Spinal cord (tissue), 10 donors: ENCODE results near the gene SRGN. TPM values are rescaled to one million over a fixed set of nuclear protein-coding genes. Genes with fewer than 3 reads are reported as not detected.

Experiments used
- DNase-seq, 6 donors: peaks; one replicate each; pipeline versions ENCODE4 v3.0.0 to v3.0.0-alpha.2; 2013 to 2015; ENCODE audit warnings: low spot score in 6 of 6, low read depth in 4 of 6
- H3K27ac ChIP-seq: one replicate; pipeline ENCODE4 v1.5.1; 2013; ENCODE audit warnings: low read depth, low read length, control low read depth
- H3K27me3 ChIP-seq: one replicate; pipeline ENCODE4 v1.6.1; 2013; ENCODE audit warnings: low read length; ENCODE audit not compliant: control insufficient read depth, insufficient read depth
- H3K36me3 ChIP-seq: one replicate; pipeline ENCODE4 v1.6.1; 2013; ENCODE audit warnings: low read length; ENCODE audit not compliant: control insufficient read depth, insufficient read depth
- H3K4me1 ChIP-seq: one replicate; pipeline ENCODE4 v1.6.1; 2013; ENCODE audit warnings: low read length; ENCODE audit not compliant: control insufficient read depth, insufficient read depth
- H3K4me3 ChIP-seq: one replicate; pipeline ENCODE4 v1.5.1; 2013; ENCODE audit warnings: low read depth, low read length, control low read depth
- H3K9me3 ChIP-seq: one replicate; pipeline ENCODE4 v1.6.1; 2013; ENCODE audit warnings: low read length; ENCODE audit not compliant: control insufficient read depth, insufficient read depth
- WGBS: methylation state at CpG from one replicate; pipeline ENCODE4 v1.1.5; 2013; ENCODE audit warnings: missing lambda C conversion rate; ENCODE audit not compliant: insufficient coverage; 5-methylcytosine and 5-hydroxymethylcytosine counted together
- polyA plus RNA-seq, 2 donors: library from polyadenylated mRNA; unstranded; fragments of 120-200 nt; gene quantifications; one replicate each; pipeline ENCODE4 v1.2.1, GENCODE V29; 2013; ENCODE audit not compliant: insufficient read length in 2 of 2
- small RNA-seq: library from RNA; depleted of rRNA; stranded (forward); fragments of <200 nt; gene quantifications from one replicate; pipeline ENCODE3, GENCODE V24; 2014; ENCODE audit warnings: low replicate concordance
- total RNA-seq, 2 donors: library from RNA; depleted of rRNA in 1 of 2; stranded (reverse); fragments of 120-200 nt in 1 of 2; fragments of >200 nt in 1 of 2; gene quantifications; one replicate each; pipeline versions ENCODE4 v1.2.3 to v1.2.4, GENCODE V29; 2013 to 2014
- donor health status: healthy.

The SRGN gene
- total and polyA plus RNA-seq, 4 donors, result 21.5 to 280 (median 51.6) TPM

GRCh38 chr10:69145329-69145728, 57.4 kb downstream of the SRGN start:
- no peaks in the 10 kb centered on the region for H3K9me3 ChIP-seq
- H3K36me3 ChIP-seq, result no peaks in the 10 kb centered on the region
- no peak overlapping the region for H3K4me3 ChIP-seq
- no peak for DNase-seq
- no peaks in the 10 kb centered on the region for H3K27me3 ChIP-seq
- no peaks in the 10 kb centered on the region for H3K4me1 ChIP-seq
- no CpG with 5 or more reads among the region's 1 CpG for WGBS
- no peak overlapping the region for H3K27ac ChIP-seq

- H3K9me3 ChIP-seq, result no peaks in the 10 kb centered on the region
- no peak overlapping the region for H3K27ac ChIP-seq
- H3K4me3 ChIP-seq, result no peak overlapping the region
- H3K27me3 ChIP-seq, result no peaks in the 10 kb centered on the region
- no peaks in the 10 kb centered on the region for H3K4me1 ChIP-seq
- 93% methylated on average over 8 of the region's 8 CpGs for WGBS
- DNase-seq, result no peak
- no peaks in the 10 kb centered on the region for H3K36me3 ChIP-seq
Observed at GRCh38 chr10:69145864-69146263, 58.0 kb downstream of the SRGN start.

GRCh38 chr10:69146759-69147158, 58.9 kb downstream of the SRGN start:
- H3K36me3 ChIP-seq, result no peaks in the 10 kb centered on the region
- H3K27ac ChIP-seq, result no peak overlapping the region
- H3K9me3 ChIP-seq, result no peaks in the 10 kb centered on the region
- no peaks in the 10 kb centered on the region for H3K27me3 ChIP-seq
- H3K4me3 ChIP-seq, result no peak overlapping the region
- no peak for DNase-seq
- WGBS, result no CpG with 5 or more reads among the region's 2 CpGs
- no peaks in the 10 kb centered on the region for H3K4me1 ChIP-seq

- Histone ChIP-seq H3K9me3 (no peaks in the 10 kb centered on the region), H3K27me3 (no peaks in the 10 kb centered on the region), H3K4me1 (no peaks in the 10 kb centered on the region), H3K27ac (no peak overlapping the region), H3K36me3 (no peaks in the 10 kb centered on the region), H3K4me3 (no peak overlapping the region)
- WGBS, result no CpG with 5 or more reads among the region's 3 CpGs
- no peak for DNase-seq
Observed at GRCh38 chr10:69151984-69152383, 64.1 kb downstream of the SRGN start.

GRCh38 chr10:69153227-69153626, 65.3 kb downstream of the SRGN start:
- no peak overlapping the region for H3K4me3 ChIP-seq
- no peak overlapping the region for H3K27ac ChIP-seq
- DNase-seq, result no peak
- H3K4me1 ChIP-seq, result no peaks in the 10 kb centered on the region
- no peaks in the 10 kb centered on the region for H3K36me3 ChIP-seq
- H3K27me3 ChIP-seq, result no peaks in the 10 kb centered on the region
- WGBS, result 87% methylated on average over 3 of the region's 6 CpGs
- H3K9me3 ChIP-seq, result no peaks in the 10 kb centered on the region

Small RNA genes within 50 kb of the gene (small RNA-seq; reads per million reads assigned to genes)
- not detected for gene RF00017

Other genes starting within 250 kb of the SRGN start
- 10 to 100 TPM; 45.1 to 51.8 TPM for gene DDX50, start 186.8 kb upstream of the SRGN start, total RNA-seq
- gene DDX50, start 186.8 kb upstream of the SRGN start, polyA plus RNA-seq, result 10 to 100 TPM; 32.6 to 34.2 TPM
- gene DDX21, start 131.9 kb upstream of the SRGN start, total RNA-seq, result 10 to 100 TPM; 36.9 to 40.5 TPM
- 10 to 100 TPM; 26.6 to 31.7 TPM for gene DDX21, start 131.9 kb upstream of the SRGN start, polyA plus RNA-seq
- gene KIFBP, start 99.3 kb upstream of the SRGN start, total RNA-seq, result 10 to 100 TPM; 44.2 to 51.9 TPM
- gene KIFBP, start 99.3 kb upstream of the SRGN start, polyA plus RNA-seq, result 10 to 100 TPM; 60.0 to 64.1 TPM
- gene VPS26A, start 36.1 kb downstream of the SRGN start, total RNA-seq, result 10 to 100 TPM; 32.0 to 70.1 TPM
- 10 to 100 TPM; 46.9 to 53.1 TPM for gene VPS26A, start 36.1 kb downstream of the SRGN start, polyA plus RNA-seq
- 10 to 100 TPM; 26.5 to 31.0 TPM for gene SUPV3L1, start 92.1 kb downstream of the SRGN start, total RNA-seq
- 10 to 100 TPM; 32.7 to 34.8 TPM for gene SUPV3L1, start 92.1 kb downstream of the SRGN start, polyA plus RNA-seq
- 1 to 10 TPM in 1 of 2 donors, under 1 TPM in 1; 0.89 to 1.5 TPM for gene HKDC1, start 132.2 kb downstream of the SRGN start, total RNA-seq
- 1 to 10 TPM; 1.9 to 2.2 TPM for gene HKDC1, start 132.2 kb downstream of the SRGN start, polyA plus RNA-seq
- 100 to 1,000 TPM in 1 of 2 donors, 10 to 100 TPM in 1; 53.9 to 109 TPM for gene HK1, start 190.4 kb downstream of the SRGN start, total RNA-seq
- 100 to 1,000 TPM; 142 to 144 TPM for gene HK1, start 190.4 kb downstream of the SRGN start, polyA plus RNA-seq